KMS-11 (cell line): ENCODE data around the gene TMPRSS2.

Experiments used
- H2AFZ ChIP-seq: fragments of 200-600 bp; sonication (generic); 2 replicates; pipeline ENCODE4 v1.6.1; 2016; ENCODE audit warnings: antibody characterized with exemption, mixed run types, low read depth
- H3K27ac ChIP-seq: fragments of 200-600 bp; sonication (generic); 2 replicates; pipeline ENCODE4 v1.6.1; 2016; ENCODE audit warnings: mild to moderate bottlenecking, mixed run types
- H3K27me3 ChIP-seq: fragments of 200-600 bp; sonication (generic); 2 replicates; pipeline ENCODE4 v1.6.1; 2017; ENCODE audit warnings: mild to moderate bottlenecking, low read depth, mixed run types, moderate library complexity; ENCODE audit not compliant: insufficient read depth
- H3K36me3 ChIP-seq: fragments of 200-600 bp; sonication (generic); 2 replicates; pipeline ENCODE4 v1.6.1; 2017; ENCODE audit warnings: mild to moderate bottlenecking, mixed run types; ENCODE audit not compliant: insufficient read depth
- H3K4me1 ChIP-seq: fragments of 200-600 bp; sonication (generic); 2 replicates; pipeline ENCODE4 v1.6.1; 2016; ENCODE audit warnings: mild to moderate bottlenecking, low read depth, mixed run types; ENCODE audit not compliant: poor library complexity, severe bottlenecking
- H3K4me2 ChIP-seq: fragments of 200-600 bp; sonication (generic); 2 replicates; pipeline ENCODE4 v1.7.0; 2016; ENCODE audit warnings: mild to moderate bottlenecking, mixed run types
- H3K4me3 ChIP-seq: fragments of 200-600 bp; sonication (generic); IDR thresholded peaks from 2 replicates; pipeline ENCODE4 v1.6.1; 2017; ENCODE audit warnings: low read depth, low read length, mixed read lengths; ENCODE audit not compliant: insufficient read depth
- H3K79me2 ChIP-seq: fragments of 200-600 bp; sonication (generic); 2 replicates; pipeline ENCODE4 v1.6.1; 2016; ENCODE audit warnings: low read depth, mixed run types; ENCODE audit not compliant: insufficient read depth
- H3K9ac ChIP-seq: fragments of 200-600 bp; sonication (generic); 2 replicates; pipeline ENCODE4 v1.6.1; 2016; ENCODE audit warnings: mild to moderate bottlenecking, mixed run types
- H4K20me1 ChIP-seq: fragments of 200-600 bp; sonication (generic); 2 replicates; pipeline ENCODE4 v1.6.1; 2016; ENCODE audit warnings: mild to moderate bottlenecking, mixed run types; ENCODE audit not compliant: insufficient read depth
- CTCF ChIP-seq: fragments of 200-600 bp; sonication (generic); conservative IDR thresholded peaks from 2 replicates; pipeline ENCODE4 v1.6.1; 2017; ENCODE audit warnings: low read depth, mild to moderate bottlenecking, antibody characterized with exemption, low read length, moderate library complexity, mixed read lengths

Gene TMPRSS2

GRCh38 chr21:41437729-41438128 lies 70.2 kb downstream of the TMPRSS2 start:
- Histone ChIP-seq H4K20me1 (no peaks in the 10 kb centered on the region), H3K27ac (no peak overlapping the region), H2AFZ (no peak overlapping the region), H3K36me3 (0 out of 2 replicates have a peak, but pooled peaks cover 4% of the 10 kb centered on the region), H3K9ac (no peak overlapping the region), H3K79me2 (no peaks in the 10 kb centered on the region), H3K4me2 (no peak overlapping the region), H3K4me1 (no peaks in the 10 kb centered on the region), H3K27me3 (no peaks in the 10 kb centered on the region), H3K4me3 (no peak overlapping the region)
- TF ChIP-seq CTCF: no peak

GRCh38 chr21:41435706-41436105 lies 72.3 kb downstream of the TMPRSS2 start:
- Histone ChIP-seq H3K4me3 (no peak overlapping the region), H3K4me2 (no peak overlapping the region), H3K36me3 (0 out of 2 replicates have a peak, but pooled peaks cover 4% of the 10 kb centered on the region), H4K20me1 (no peaks in the 10 kb centered on the region), H3K27ac (no peak overlapping the region), H3K27me3 (no peaks in the 10 kb centered on the region), H3K79me2 (no peaks in the 10 kb centered on the region), H3K9ac (no peak overlapping the region), H3K4me1 (no peaks in the 10 kb centered on the region), H2AFZ (no peak overlapping the region)
- no peak for TF ChIP-seq CTCF

GRCh38 chr21:41433566-41433965 lies 74.4 kb downstream of the TMPRSS2 start:
- no peak for TF ChIP-seq CTCF
- Histone ChIP-seq H3K27me3 (no peaks in the 10 kb centered on the region), H3K4me1 (no peaks in the 10 kb centered on the region), H3K4me2 (no peak overlapping the region), H3K27ac (no peak overlapping the region), H3K79me2 (no peaks in the 10 kb centered on the region), H4K20me1 (no peaks in the 10 kb centered on the region), H2AFZ (no peak overlapping the region), H3K9ac (no peak overlapping the region), H3K4me3 (no peak overlapping the region), H3K36me3 (0 out of 2 replicates have a peak, but pooled peaks cover 4% of the 10 kb centered on the region)

GRCh38 chr21:41432562-41433460 lies 75.1 kb downstream of the TMPRSS2 start:
- H4K20me1 ChIP-seq: no peaks in the 10 kb centered on the region
- H3K36me3 ChIP-seq: 0 out of 2 replicates have a peak, but pooled peaks cover 4% of the 10 kb centered on the region
- H3K9ac ChIP-seq: no peak overlapping the region
- no peak overlapping the region for H3K27ac ChIP-seq
- TF ChIP-seq CTCF: no peak
- H2AFZ ChIP-seq: no peak overlapping the region
- no peaks in the 10 kb centered on the region for H3K27me3 ChIP-seq
- H3K4me1 ChIP-seq: no peaks in the 10 kb centered on the region
- H3K4me2 ChIP-seq: no peak overlapping the region
- no peaks in the 10 kb centered on the region for H3K79me2 ChIP-seq
- H3K4me3 ChIP-seq: no peak overlapping the region
